Astrocyte (in vitro differentiated cells and primary cell): ENCODE measurements around the gene APOBEC3H.

Experiments used
- CTCF ChIP-seq: IDR thresholded peaks from 2 replicates; pipeline ENCODE4 v1.5.1; 2011; ENCODE audit warnings: low read depth, mild to moderate bottlenecking, inconsistent platforms, low read length, moderate library complexity; ENCODE audit not compliant: insufficient read depth
- EZH2 ChIP-seq: IDR thresholded peaks from 2 replicates; pipeline ENCODE4 v1.6.1; 2012; ENCODE audit warnings: mild to moderate bottlenecking, low read length, inconsistent platforms; ENCODE audit not compliant: insufficient read depth

GRCh38 chr22:39070186-39070585 lies 26.9 kb upstream of the APOBEC3H start:
- TF ChIP-seq CTCF: no peak
- TF ChIP-seq EZH2: no peak
